ENCODE measurements around the gene NHSL1. TPM values are rescaled to one million over a fixed set of nuclear protein-coding genes. Genes with fewer than 3 reads are reported as not detected.

The NHSL1 gene
- total and polyA plus RNA-seq, 9 of the 15 experiments (the other 6 are each of a cell fraction or from before 2014, with no cell fraction given): 0.09 to 0.20 TPM; not detected in 7

DNA sequence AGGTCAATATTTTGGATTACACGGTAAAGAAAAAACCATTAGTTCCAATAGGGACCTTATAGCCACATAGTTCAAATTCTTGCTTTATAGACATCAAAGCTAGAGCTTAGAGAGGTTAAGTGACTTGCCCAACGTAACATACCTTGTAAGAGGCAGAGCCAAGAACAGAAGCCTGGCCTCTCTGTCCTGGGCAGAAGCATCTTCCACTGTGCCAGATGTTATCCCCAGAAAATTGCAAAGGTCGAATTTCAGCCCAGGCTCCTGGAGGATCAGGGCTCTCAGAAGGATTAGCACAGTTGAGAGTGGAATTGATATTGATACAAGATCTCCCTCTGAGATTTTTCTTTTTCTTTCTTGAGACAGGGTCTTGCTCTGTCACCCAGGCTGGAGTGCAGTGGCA lies 115.5 kb downstream of the NHSL1 start (continued):
- TF ChIP-seq, protein P1, sequence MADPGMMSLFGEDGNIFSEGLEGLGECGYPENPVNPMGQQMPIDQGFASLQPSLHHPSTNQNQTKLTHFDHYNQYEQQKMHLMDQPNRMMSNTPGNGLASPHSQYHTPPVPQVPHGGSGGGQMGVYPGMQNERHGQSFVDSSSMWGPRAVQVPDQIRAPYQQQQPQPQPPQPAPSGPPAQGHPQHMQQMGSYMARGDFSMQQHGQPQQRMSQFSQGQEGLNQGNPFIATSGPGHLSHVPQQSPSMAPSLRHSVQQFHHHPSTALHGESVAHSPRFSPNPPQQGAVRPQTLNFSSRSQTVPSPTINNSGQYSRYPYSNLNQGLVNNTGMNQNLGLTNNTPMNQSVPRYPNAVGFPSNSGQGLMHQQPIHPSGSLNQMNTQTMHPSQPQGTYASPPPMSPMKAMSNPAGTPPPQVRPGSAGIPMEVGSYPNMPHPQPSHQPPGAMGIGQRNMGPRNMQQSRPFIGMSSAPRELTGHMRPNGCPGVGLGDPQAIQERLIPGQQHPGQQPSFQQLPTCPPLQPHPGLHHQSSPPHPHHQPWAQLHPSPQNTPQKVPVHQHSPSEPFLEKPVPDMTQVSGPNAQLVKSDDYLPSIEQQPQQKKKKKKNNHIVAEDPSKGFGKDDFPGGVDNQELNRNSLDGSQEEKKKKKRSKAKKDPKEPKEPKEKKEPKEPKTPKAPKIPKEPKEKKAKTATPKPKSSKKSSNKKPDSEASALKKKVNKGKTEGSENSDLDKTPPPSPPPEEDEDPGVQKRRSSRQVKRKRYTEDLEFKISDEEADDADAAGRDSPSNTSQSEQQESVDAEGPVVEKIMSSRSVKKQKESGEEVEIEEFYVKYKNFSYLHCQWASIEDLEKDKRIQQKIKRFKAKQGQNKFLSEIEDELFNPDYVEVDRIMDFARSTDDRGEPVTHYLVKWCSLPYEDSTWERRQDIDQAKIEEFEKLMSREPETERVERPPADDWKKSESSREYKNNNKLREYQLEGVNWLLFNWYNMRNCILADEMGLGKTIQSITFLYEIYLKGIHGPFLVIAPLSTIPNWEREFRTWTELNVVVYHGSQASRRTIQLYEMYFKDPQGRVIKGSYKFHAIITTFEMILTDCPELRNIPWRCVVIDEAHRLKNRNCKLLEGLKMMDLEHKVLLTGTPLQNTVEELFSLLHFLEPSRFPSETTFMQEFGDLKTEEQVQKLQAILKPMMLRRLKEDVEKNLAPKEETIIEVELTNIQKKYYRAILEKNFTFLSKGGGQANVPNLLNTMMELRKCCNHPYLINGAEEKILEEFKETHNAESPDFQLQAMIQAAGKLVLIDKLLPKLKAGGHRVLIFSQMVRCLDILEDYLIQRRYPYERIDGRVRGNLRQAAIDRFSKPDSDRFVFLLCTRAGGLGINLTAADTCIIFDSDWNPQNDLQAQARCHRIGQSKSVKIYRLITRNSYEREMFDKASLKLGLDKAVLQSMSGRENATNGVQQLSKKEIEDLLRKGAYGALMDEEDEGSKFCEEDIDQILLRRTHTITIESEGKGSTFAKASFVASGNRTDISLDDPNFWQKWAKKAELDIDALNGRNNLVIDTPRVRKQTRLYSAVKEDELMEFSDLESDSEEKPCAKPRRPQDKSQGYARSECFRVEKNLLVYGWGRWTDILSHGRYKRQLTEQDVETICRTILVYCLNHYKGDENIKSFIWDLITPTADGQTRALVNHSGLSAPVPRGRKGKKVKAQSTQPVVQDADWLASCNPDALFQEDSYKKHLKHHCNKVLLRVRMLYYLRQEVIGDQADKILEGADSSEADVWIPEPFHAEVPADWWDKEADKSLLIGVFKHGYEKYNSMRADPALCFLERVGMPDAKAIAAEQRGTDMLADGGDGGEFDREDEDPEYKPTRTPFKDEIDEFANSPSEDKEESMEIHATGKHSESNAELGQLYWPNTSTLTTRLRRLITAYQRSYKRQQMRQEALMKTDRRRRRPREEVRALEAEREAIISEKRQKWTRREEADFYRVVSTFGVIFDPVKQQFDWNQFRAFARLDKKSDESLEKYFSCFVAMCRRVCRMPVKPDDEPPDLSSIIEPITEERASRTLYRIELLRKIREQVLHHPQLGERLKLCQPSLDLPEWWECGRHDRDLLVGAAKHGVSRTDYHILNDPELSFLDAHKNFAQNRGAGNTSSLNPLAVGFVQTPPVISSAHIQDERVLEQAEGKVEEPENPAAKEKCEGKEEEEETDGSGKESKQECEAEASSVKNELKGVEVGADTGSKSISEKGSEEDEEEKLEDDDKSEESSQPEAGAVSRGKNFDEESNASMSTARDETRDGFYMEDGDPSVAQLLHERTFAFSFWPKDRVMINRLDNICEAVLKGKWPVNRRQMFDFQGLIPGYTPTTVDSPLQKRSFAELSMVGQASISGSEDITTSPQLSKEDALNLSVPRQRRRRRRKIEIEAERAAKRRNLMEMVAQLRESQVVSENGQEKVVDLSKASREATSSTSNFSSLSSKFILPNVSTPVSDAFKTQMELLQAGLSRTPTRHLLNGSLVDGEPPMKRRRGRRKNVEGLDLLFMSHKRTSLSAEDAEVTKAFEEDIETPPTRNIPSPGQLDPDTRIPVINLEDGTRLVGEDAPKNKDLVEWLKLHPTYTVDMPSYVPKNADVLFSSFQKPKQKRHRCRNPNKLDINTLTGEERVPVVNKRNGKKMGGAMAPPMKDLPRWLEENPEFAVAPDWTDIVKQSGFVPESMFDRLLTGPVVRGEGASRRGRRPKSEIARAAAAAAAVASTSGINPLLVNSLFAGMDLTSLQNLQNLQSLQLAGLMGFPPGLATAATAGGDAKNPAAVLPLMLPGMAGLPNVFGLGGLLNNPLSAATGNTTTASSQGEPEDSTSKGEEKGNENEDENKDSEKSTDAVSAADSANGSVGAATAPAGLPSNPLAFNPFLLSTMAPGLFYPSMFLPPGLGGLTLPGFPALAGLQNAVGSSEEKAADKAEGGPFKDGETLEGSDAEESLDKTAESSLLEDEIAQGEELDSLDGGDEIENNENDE (IDR thresholded peaks at IDR 0.05; ENCODE audit: low read depth, low read length): no peak
- no peak for TF ChIP-seq KLF13 (tag; IDR thresholded peaks at IDR 0.05; ENCODE audit: borderline replicate concordance, low read depth)
- TF ChIP-seq ZFPM2 (CRISPR knock-in tag; IDR thresholded peaks at IDR 0.05): no peak
- TF ChIP-seq, protein P2, sequence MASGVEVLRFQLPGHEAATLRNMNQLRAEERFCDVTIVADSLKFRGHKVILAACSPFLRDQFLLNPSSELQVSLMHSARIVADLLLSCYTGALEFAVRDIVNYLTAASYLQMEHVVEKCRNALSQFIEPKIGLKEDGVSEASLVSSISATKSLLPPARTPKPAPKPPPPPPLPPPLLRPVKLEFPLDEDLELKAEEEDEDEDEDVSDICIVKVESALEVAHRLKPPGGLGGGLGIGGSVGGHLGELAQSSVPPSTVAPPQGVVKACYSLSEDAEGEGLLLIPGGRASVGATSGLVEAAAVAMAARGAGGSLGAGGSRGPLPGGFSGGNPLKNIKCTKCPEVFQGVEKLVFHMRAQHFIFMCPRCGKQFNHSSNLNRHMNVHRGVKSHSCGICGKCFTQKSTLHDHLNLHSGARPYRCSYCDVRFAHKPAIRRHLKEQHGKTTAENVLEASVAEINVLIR (CRISPR knock-in tag; IDR thresholded peaks at IDR 0.05): no peak
- no peak for TF ChIP-seq ZNF778 (CRISPR knock-in tag; IDR thresholded peaks at IDR 0.05)
- no peak for TF ChIP-seq RBM34 (IDR thresholded peaks at IDR 0.05; ENCODE audit: borderline replicate concordance, insufficient read depth, low read length)
- no peak for TF ChIP-seq ZFP36 (IDR thresholded peaks at IDR 0.05; ENCODE audit: low read depth, low read length, partially characterized antibody)
- TF ChIP-seq RFX7 (CRISPR knock-in tag; IDR thresholded peaks at IDR 0.05): no peak
- TF ChIP-seq PHF8 (IDR thresholded peaks at IDR 0.05; ENCODE audit: borderline replicate concordance, low read length): no peak
- no peak for TF ChIP-seq ZSCAN32 (CRISPR knock-in tag; IDR thresholded peaks at IDR 0.05)
- TF ChIP-seq PURB (CRISPR knock-in tag; IDR thresholded peaks at IDR 0.05; ENCODE audit: low read depth): no peak
- TF ChIP-seq ZC3H4 (CRISPR knock-in tag; IDR thresholded peaks at IDR 0.05; ENCODE audit: borderline replicate concordance): no peak
- no peak for TF ChIP-seq MYC (IDR thresholded peaks at IDR 0.05; ENCODE audit: low read depth, low read length)
- TF ChIP-seq MYC (CRISPR knock-in tag; IDR thresholded peaks at IDR 0.05; ENCODE audit: borderline replicate concordance, low read depth): no peak
- TF ChIP-seq ETV5 (CRISPR knock-in tag; IDR thresholded peaks at IDR 0.05; ENCODE audit: low read depth): no peak
- TF ChIP-seq HCFC1 (IDR thresholded peaks at IDR 0.05; ENCODE audit: low read depth, low read length): no peak

Measured in K562 (cell line).